HL-60/S4 treated with retinoic acid at 250 ng/mL for 4 days and 3 days (cell line): ENCODE measurements around the gene AFF3.

Experiments
- in situ Hi-C: fragments of 300-500 bp; cut with MboI; formaldehyde crosslinking; loops from 2 replicates; pipeline ENCODE4 v1.7.0; 2022; ENCODE audit warnings: low sequenced_read_pairs

AFF3 gene

GRCh38 chr2:99836690-99837605 is 305.4 kb downstream of the AFF3 start:
- in situ Hi-C loops, result no loop called here

- in situ Hi-C loops, result no loop called here
These were observed 308.0 kb downstream of the AFF3 start for GRCh38 chr2:99834426-99834825.

GRCh38 chr2:99833586-99834201 is 308.7 kb downstream of the AFF3 start:
- in situ Hi-C loops, result no loop called here

GRCh38 chr2:99832926-99833325 is 309.5 kb downstream of the AFF3 start:
- in situ Hi-C loops, result no loop called here

- in situ Hi-C loops, result no loop called here
These were observed 310.6 kb downstream of the AFF3 start for GRCh38 chr2:99831772-99832171.

- in situ Hi-C loops, result no loop called here
These were observed 314.9 kb downstream of the AFF3 start for GRCh38 chr2:99827296-99827999.

GRCh38 chr2:99825630-99826029 is 316.8 kb downstream of the AFF3 start:
- in situ Hi-C loops, result no loop called here

- in situ Hi-C loops, result no loop called here
These were observed 317.6 kb downstream of the AFF3 start for GRCh38 chr2:99824758-99825157.

GRCh38 chr2:99822474-99823207 is 319.7 kb downstream of the AFF3 start:
- in situ Hi-C loops, result no loop called here

- in situ Hi-C loops, result no loop called here
These were observed 320.4 kb downstream of the AFF3 start for GRCh38 chr2:99821984-99822383.

GRCh38 chr2:99821572-99821971 is 320.8 kb downstream of the AFF3 start:
- in situ Hi-C loops, result no loop called here

- in situ Hi-C loops, result no loop called here
These were observed 321.4 kb downstream of the AFF3 start for GRCh38 chr2:99821039-99821438.

- in situ Hi-C loops, result no loop called here
These were observed 322.6 kb downstream of the AFF3 start for GRCh38 chr2:99819766-99820165.

- in situ Hi-C loops, result no loop called here
These were observed 323.5 kb downstream of the AFF3 start for GRCh38 chr2:99818842-99819241.

- in situ Hi-C loops, result no loop called here
These were observed 325.5 kb downstream of the AFF3 start for GRCh38 chr2:99816908-99817307.

GRCh38 chr2:99812426-99812825 is 330.0 kb downstream of the AFF3 start:
- in situ Hi-C loops, result no loop called here

GRCh38 chr2:99811544-99811943 is 330.8 kb downstream of the AFF3 start:
- in situ Hi-C loops, result no loop called here

- in situ Hi-C loops, result no loop called here
These were observed 332.2 kb downstream of the AFF3 start for GRCh38 chr2:99810225-99810624.

- in situ Hi-C loops, result no loop called here
These were observed 333.0 kb downstream of the AFF3 start for GRCh38 chr2:99809259-99809900.

- in situ Hi-C loops, result no loop called here
These were observed 333.8 kb downstream of the AFF3 start for GRCh38 chr2:99808361-99809200.
